HUES6 (cell line): Measurements from ENCODE around the gene GPATCH2L.

Source experiments
- H3K27ac ChIP-seq: 2 replicates; pipeline ENCODE4 v1.7.0; 2013; ENCODE audit warnings: low read depth, mild to moderate bottlenecking, low read length, inconsistent platforms
- H3K27me3 ChIP-seq: 2 replicates; pipeline ENCODE4 v1.6.1; 2013; ENCODE audit warnings: low read length; ENCODE audit not compliant: control insufficient read depth, insufficient read depth
- H3K36me3 ChIP-seq: 2 replicates; pipeline ENCODE4 v1.6.1; 2013; ENCODE audit warnings: low read length; ENCODE audit not compliant: control insufficient read depth, insufficient read depth
- H3K4me1 ChIP-seq: 2 replicates; pipeline ENCODE4 v1.6.1; 2013; ENCODE audit warnings: low read length; ENCODE audit not compliant: control insufficient read depth, insufficient read depth
- H3K4me3 ChIP-seq: 2 replicates; pipeline ENCODE4 v1.5.1; 2013; ENCODE audit warnings: low read depth, low read length
- H3K9ac ChIP-seq: one replicate; pipeline ENCODE4 v1.6.1; 2013; ENCODE audit warnings: mild to moderate bottlenecking, low read length
- H3K9me3 ChIP-seq: 2 replicates; pipeline ENCODE4 v1.6.1; 2013; ENCODE audit warnings: low read depth, low read length; ENCODE audit not compliant: control insufficient read depth, insufficient read depth

Gene GPATCH2L

GRCh38 chr14:76203086-76204001 is 51.6 kb downstream of the GPATCH2L start:
- no peak overlapping the region for H3K9ac ChIP-seq
- H3K4me1 ChIP-seq, result peaks cover 9% of the 10 kb centered on the region; the same call in 1 of the 2 replicates
- H3K27me3 ChIP-seq, result no peaks in the 10 kb centered on the region
- no peak overlapping the region for H3K27ac ChIP-seq
- H3K9me3 ChIP-seq, result no peaks in the 10 kb centered on the region
- no peak overlapping the region for H3K4me3 ChIP-seq
- H3K36me3 ChIP-seq, result peaks cover 45% of the 10 kb centered on the region

- Histone ChIP-seq H3K4me1 (peaks cover 12% of the 10 kb centered on the region; the same call in 1 of the 2 replicates), H3K27ac (no peak overlapping the region), H3K27me3 (no peaks in the 10 kb centered on the region), H3K4me3 (no peak overlapping the region), H3K9me3 (no peaks in the 10 kb centered on the region), H3K9ac (no peak overlapping the region), H3K36me3 (peaks cover 33% of the 10 kb centered on the region)
Measured at GRCh38 chr14:76204461-76205230, 52.9 kb downstream of the GPATCH2L start.

GRCh38 chr14:76205708-76206107 is 54.0 kb downstream of the GPATCH2L start:
- H3K9me3 ChIP-seq, result no peaks in the 10 kb centered on the region
- H3K4me3 ChIP-seq, result no peak overlapping the region
- H3K4me1 ChIP-seq, result peaks cover 12% of the 10 kb centered on the region; the same call in 1 of the 2 replicates
- H3K9ac ChIP-seq, result no peak overlapping the region
- H3K36me3 ChIP-seq, result peaks cover 23% of the 10 kb centered on the region
- H3K27me3 ChIP-seq, result no peaks in the 10 kb centered on the region
- H3K27ac ChIP-seq, result no peak overlapping the region

GRCh38 chr14:76208340-76208739 is 56.6 kb downstream of the GPATCH2L start:
- Histone ChIP-seq H3K4me1 (peaks cover 12% of the 10 kb centered on the region; the same call in 1 of the 2 replicates), H3K27me3 (no peaks in the 10 kb centered on the region), H3K9me3 (0 out of 2 replicates have a peak, but pooled peaks cover 2% of the 10 kb centered on the region), H3K9ac (no peak overlapping the region), H3K27ac (no peak overlapping the region), H3K4me3 (no peak overlapping the region), H3K36me3 (peaks cover 3% of the 10 kb centered on the region; the same call in 1 of the 2 replicates)

GRCh38 chr14:76212242-76212641 is 60.5 kb downstream of the GPATCH2L start:
- Histone ChIP-seq H3K27me3 (no peaks in the 10 kb centered on the region), H3K9me3 (0 out of 2 replicates have a peak, but pooled peaks cover 3% of the 10 kb centered on the region), H3K36me3 (no peaks in the 10 kb centered on the region), H3K4me1 (peaks cover 12% of the 10 kb centered on the region; the same call in 1 of the 2 replicates), H3K4me3 (no peak overlapping the region), H3K27ac (no peak overlapping the region), H3K9ac (no peak overlapping the region)

GRCh38 chr14:76217179-76217578 is 65.5 kb downstream of the GPATCH2L start:
- H3K27ac ChIP-seq, result no peak overlapping the region
- H3K9me3 ChIP-seq, result peaks cover 11% of the 10 kb centered on the region
- H3K4me1 ChIP-seq, result no peaks in the 10 kb centered on the region

GRCh38 chr14:76218662-76219061 is 66.9 kb downstream of the GPATCH2L start:
- H3K9ac ChIP-seq, result no peak overlapping the region
- no peaks in the 10 kb centered on the region for H3K36me3 ChIP-seq
- no peaks in the 10 kb centered on the region for H3K4me1 ChIP-seq
- no peaks in the 10 kb centered on the region for H3K27me3 ChIP-seq
- H3K4me3 ChIP-seq, result no peak overlapping the region
- H3K27ac ChIP-seq, result no peak overlapping the region
- peaks cover 8% of the 10 kb centered on the region for H3K9me3 ChIP-seq

More at GRCh38 chr14:76217179-76217578, 65.5 kb downstream of the GPATCH2L start:
- Histone ChIP-seq H3K36me3 (no peaks in the 10 kb centered on the region), H3K27me3 (no peaks in the 10 kb centered on the region), H3K9ac (no peak overlapping the region), H3K4me3 (no peak overlapping the region)

GRCh38 chr14:76219873-76220272 is 68.2 kb downstream of the GPATCH2L start:
- Histone ChIP-seq H3K4me3 (no peak overlapping the region), H3K4me1 (no peaks in the 10 kb centered on the region), H3K9me3 (peaks cover 15% of the 10 kb centered on the region), H3K27me3 (no peaks in the 10 kb centered on the region), H3K9ac (no peak overlapping the region), H3K36me3 (no peaks in the 10 kb centered on the region), H3K27ac (no peak overlapping the region)

GRCh38 chr14:76227450-76228050 is 75.8 kb downstream of the GPATCH2L start:
- Histone ChIP-seq H3K27me3 (no peaks in the 10 kb centered on the region), H3K4me3 (no peak overlapping the region), H3K9ac (no peak overlapping the region), H3K36me3 (no peaks in the 10 kb centered on the region), H3K9me3 (peaks cover 10% of the 10 kb centered on the region), H3K4me1 (no peaks in the 10 kb centered on the region), H3K27ac (no peak overlapping the region)

- H3K9ac ChIP-seq, result no peak overlapping the region
- no peaks in the 10 kb centered on the region for H3K27me3 ChIP-seq
- H3K4me3 ChIP-seq, result no peak overlapping the region
- no peaks in the 10 kb centered on the region for H3K4me1 ChIP-seq
- H3K27ac ChIP-seq, result no peak overlapping the region
- no peaks in the 10 kb centered on the region for H3K36me3 ChIP-seq
- H3K9me3 ChIP-seq, result peaks cover 10% of the 10 kb centered on the region
Measured at GRCh38 chr14:76228138-76228537, 76.4 kb downstream of the GPATCH2L start.
